Measurements from ENCODE around the gene CCDC9B. TPM values are rescaled to one million over a fixed set of nuclear protein-coding genes. Genes with fewer than 3 reads are reported as not detected.

The CCDC9B gene
- total RNA-seq, 1 donor from 2014 or later, result not detected

DNA sequence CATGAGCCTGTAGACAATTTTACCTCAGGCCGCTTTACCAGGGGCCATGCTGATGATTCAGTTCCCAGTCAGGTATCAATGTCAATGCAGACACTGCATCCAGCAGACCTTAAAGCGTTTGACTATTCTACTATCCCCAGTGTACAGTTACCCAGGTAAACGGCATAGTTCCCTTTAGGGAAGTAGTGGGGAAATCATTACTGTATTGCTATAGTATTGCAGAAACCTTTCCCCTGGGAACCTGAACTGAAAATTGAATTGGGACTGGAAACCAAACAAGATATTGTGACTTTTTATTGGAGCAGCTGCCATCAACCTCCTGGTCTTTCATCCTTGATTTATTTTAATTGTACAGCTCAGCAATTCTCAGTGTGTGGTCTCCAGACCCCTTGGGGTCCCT lies 23.8 kb downstream of the CCDC9B start:
- Histone ChIP-seq H4K20me1 (ENCODE audit: low read depth) (no peaks in the 10 kb centered on the region), H3K9ac (no peak overlapping the region), H3K79me2 (ENCODE audit: low read depth) (no peaks in the 10 kb centered on the region), H2AFZ (replicated peaks) (no peak overlapping the region), H3K4me3 (no peak overlapping the region), H3K9me3 (ENCODE audit: low read depth) (no peaks in the 10 kb centered on the region), H3F3A (ENCODE audit: low read depth) (no peaks in the 10 kb centered on the region), H3K27me3 (peaks cover 22% of the 10 kb centered on the region), H3K36me3 (no peaks in the 10 kb centered on the region), H3K4me2 (no peak overlapping the region), H3K27ac (no peak overlapping the region), H3K4me1 (no peaks in the 10 kb centered on the region)
- H3K27ac Mint-ChIP-seq, result no peak overlapping the region
- no peak overlapping the region for H3K4me3 Mint-ChIP-seq
- no peaks in the 10 kb centered on the region for H3K9me3 Mint-ChIP-seq
- no peaks in the 10 kb centered on the region for H3K36me3 Mint-ChIP-seq
- TF ChIP-seq EZH2phosphoT487 (IDR thresholded peaks at IDR 0.05), result no peak
- TF ChIP-seq EZH2 (IDR thresholded peaks at IDR 0.05), result no peak
- TF ChIP-seq, protein P1, sequence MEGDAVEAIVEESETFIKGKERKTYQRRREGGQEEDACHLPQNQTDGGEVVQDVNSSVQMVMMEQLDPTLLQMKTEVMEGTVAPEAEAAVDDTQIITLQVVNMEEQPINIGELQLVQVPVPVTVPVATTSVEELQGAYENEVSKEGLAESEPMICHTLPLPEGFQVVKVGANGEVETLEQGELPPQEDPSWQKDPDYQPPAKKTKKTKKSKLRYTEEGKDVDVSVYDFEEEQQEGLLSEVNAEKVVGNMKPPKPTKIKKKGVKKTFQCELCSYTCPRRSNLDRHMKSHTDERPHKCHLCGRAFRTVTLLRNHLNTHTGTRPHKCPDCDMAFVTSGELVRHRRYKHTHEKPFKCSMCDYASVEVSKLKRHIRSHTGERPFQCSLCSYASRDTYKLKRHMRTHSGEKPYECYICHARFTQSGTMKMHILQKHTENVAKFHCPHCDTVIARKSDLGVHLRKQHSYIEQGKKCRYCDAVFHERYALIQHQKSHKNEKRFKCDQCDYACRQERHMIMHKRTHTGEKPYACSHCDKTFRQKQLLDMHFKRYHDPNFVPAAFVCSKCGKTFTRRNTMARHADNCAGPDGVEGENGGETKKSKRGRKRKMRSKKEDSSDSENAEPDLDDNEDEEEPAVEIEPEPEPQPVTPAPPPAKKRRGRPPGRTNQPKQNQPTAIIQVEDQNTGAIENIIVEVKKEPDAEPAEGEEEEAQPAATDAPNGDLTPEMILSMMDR (IDR thresholded peaks at IDR 0.05), result no peak
- H3K4me1 Mint-ChIP-seq, result peaks cover 21% of the 10 kb centered on the region
- H3K27me3 Mint-ChIP-seq (ENCODE audit: insufficient read depth, low read depth), result peaks cover 18% of the 10 kb centered on the region
- no peak for DNase-seq (ENCODE audit: low spot score)

DNA sequence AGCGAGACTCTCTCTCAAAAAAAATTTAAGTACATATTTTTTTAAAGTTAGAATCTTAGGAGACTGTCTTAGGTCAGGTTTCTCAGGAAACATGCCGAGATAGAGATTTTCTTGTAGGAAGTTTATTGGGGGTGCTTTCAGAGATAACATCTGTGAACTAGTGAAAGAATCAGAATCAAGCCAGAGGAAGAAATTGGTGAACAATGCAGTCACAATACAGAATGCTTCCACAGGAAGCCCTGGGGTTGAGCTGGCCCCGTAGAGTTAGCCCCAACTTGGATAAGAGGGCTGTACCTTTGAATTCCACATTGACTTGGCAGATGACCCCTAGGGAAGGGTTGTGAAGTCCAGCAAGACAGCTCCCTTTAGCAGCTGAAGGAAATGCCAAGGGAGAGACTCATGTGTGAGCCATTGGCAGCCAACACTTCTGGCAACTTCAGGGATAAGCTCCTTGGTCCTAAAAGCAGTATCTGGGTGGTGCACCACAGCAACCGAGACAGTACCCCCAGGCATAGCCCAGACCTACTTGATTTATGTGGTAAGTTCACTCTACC lies 25.9 kb downstream of the CCDC9B start:
- H3K9me3 ChIP-seq (ENCODE audit: low read depth), result no peaks in the 10 kb centered on the region
- no peaks in the 10 kb centered on the region for H3K36me3 Mint-ChIP-seq
- no peak overlapping the region for H3K27ac Mint-ChIP-seq
- no peaks in the 10 kb centered on the region for H3K36me3 ChIP-seq
- H3K9ac ChIP-seq, result no peak overlapping the region
- H3K4me3 ChIP-seq, result no peak overlapping the region
- H3K79me2 ChIP-seq (ENCODE audit: low read depth), result no peaks in the 10 kb centered on the region
- H4K20me1 ChIP-seq (ENCODE audit: low read depth), result no peaks in the 10 kb centered on the region
- H2AFZ ChIP-seq (replicated peaks), result no peak overlapping the region
- H3K27me3 Mint-ChIP-seq (ENCODE audit: insufficient read depth, low read depth), result peaks cover 18% of the 10 kb centered on the region
- peaks cover 30% of the 10 kb centered on the region for H3K27me3 ChIP-seq
- no peaks in the 10 kb centered on the region for H3F3A ChIP-seq (ENCODE audit: low read depth)
- TF ChIP-seq, protein P1 (IDR thresholded peaks at IDR 0.05), result no peak
- TF ChIP-seq EZH2phosphoT487 (IDR thresholded peaks at IDR 0.05), result no peak
- H3K4me3 Mint-ChIP-seq, result no peak overlapping the region
- no peak for DNase-seq (ENCODE audit: low spot score)
- H3K4me1 ChIP-seq, result no peaks in the 10 kb centered on the region
- H3K27ac ChIP-seq, result no peak overlapping the region
- no peak overlapping the region for H3K4me2 ChIP-seq
- H3K9me3 Mint-ChIP-seq, result no peaks in the 10 kb centered on the region
- peaks cover 13% of the 10 kb centered on the region for H3K4me1 Mint-ChIP-seq

DNA sequence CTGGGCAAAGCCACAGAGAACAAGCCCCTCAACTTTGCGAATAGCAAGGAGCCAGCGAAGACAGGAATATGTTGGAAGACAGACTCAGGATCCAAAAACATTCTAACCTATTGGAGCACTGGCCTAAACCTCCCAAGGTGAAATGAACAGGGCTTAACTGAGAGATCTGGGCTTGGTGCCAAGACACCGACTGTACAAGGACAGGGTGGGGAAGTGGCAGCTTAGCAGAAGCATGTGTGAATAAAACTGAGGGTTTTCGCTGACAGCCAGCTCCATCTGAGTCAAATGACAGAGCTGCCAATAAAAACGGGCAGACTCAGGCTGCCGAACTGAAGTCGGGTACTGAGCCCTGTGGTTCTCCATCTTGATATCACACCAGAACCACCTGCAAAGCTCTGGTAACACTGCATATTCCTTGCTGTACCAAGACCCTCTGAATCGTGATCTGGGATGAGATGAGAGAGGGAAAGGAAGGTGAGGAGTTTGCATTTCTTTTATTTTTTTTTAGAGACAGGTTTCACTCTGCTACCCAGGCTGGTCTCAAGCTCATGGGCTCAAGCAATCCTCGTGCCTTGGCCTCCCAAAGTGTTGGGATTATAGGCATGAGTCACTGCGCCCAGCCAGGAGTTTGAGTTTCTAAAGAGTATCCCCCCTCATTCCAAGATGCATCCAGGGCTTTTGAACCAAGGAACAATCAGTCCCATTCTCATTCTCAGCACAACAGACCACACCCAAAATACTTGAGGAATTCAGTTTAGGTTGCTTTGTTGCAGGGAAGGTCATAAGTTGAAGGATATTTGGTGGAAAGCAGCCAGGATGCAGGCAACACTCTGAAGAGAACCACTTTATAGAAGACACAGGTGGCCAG lies 27.0 kb downstream of the CCDC9B start:
- Mint-ChIP-seq H3K9me3 (no peaks in the 10 kb centered on the region), H3K4me1 (peaks cover 23% of the 10 kb centered on the region), H3K27ac (no peak overlapping the region), H3K27me3 (ENCODE audit: insufficient read depth, low read depth) (peaks cover 22% of the 10 kb centered on the region), H3K36me3 (no peaks in the 10 kb centered on the region), H3K4me3 (no peak overlapping the region)
- Histone ChIP-seq H3K9me3 (ENCODE audit: low read depth) (no peaks in the 10 kb centered on the region), H3K27ac (no peak overlapping the region), H3K79me2 (ENCODE audit: low read depth) (no peaks in the 10 kb centered on the region), H3K36me3 (no peaks in the 10 kb centered on the region), H3K4me1 (peaks cover 7% of the 10 kb centered on the region), H3K4me3 (no peak overlapping the region), H3K27me3 (peaks cover 30% of the 10 kb centered on the region), H3F3A (ENCODE audit: low read depth) (no peaks in the 10 kb centered on the region), H2AFZ (replicated peaks) (no peak overlapping the region), H4K20me1 (ENCODE audit: low read depth) (no peaks in the 10 kb centered on the region), H3K9ac (no peak overlapping the region), H3K4me2 (no peak overlapping the region)
- no peak for TF ChIP-seq EZH2phosphoT487 (IDR thresholded peaks at IDR 0.05)
- TF ChIP-seq, protein P1 (IDR thresholded peaks at IDR 0.05), result no peak
- TF ChIP-seq EZH2 (IDR thresholded peaks at IDR 0.05), result no peak
- no peak for DNase-seq (ENCODE audit: low spot score)
